NCI-H526 (cell line): ENCODE results near the gene KIF18B.
"Not testable (repeated sequence)": the region's sequence is repeated elsewhere in the genome, so short reads cannot be mapped to it uniquely, and the experiment has no call there.

Experiments
- DNase-seq, 2 experiments: peaks; one replicate each; lab custom pipeline; 2025; lab: John Stamatoyannopoulos, UW

Gene KIF18B

GRCh38 chr17:44969144-44969780, 21.7 kb upstream of the KIF18B start:
- no peak for DNase-seq

- DNase-seq = peak; percentile 66 to 98
Measured at GRCh38 chr17:44968225-44969143, 20.9 kb upstream of the KIF18B start, which contains the start of gene C1QL1. Gene C1QL1, minus strand, starts transcription at chr17:44968303. Its CDS starts 255 bp downstream, at chr17:44968048.

- DNase-seq = no peak
Measured at GRCh38 chr17:44967907-44968224, 20.3 kb upstream of the KIF18B start.

GRCh38 chr17:44967026-44967906, 19.7 kb upstream of the KIF18B start:
- no peak for DNase-seq

GRCh38 chr17:44966348-44967025, 18.9 kb upstream of the KIF18B start:
- DNase-seq = no peak

- no peak for DNase-seq
Measured at GRCh38 chr17:44965481-44966234, 18.1 kb upstream of the KIF18B start.

- peak; percentile 21 to 56 for DNase-seq
Measured at GRCh38 chr17:44961921-44962350, 14.4 kb upstream of the KIF18B start.

GRCh38 chr17:44960691-44961090, 13.1 kb upstream of the KIF18B start:
- DNase-seq = no peak

- DNase-seq = no peak
Measured at GRCh38 chr17:44959821-44960531, 12.4 kb upstream of the KIF18B start.

- no peak for DNase-seq
Measured at GRCh38 chr17:44956998-44957981, 9.7 kb upstream of the KIF18B start.

GRCh38 chr17:44955674-44956425, 8.3 kb upstream of the KIF18B start:
- DNase-seq = no peak

- DNase-seq = no peak
Measured at GRCh38 chr17:44952946-44953475, 5.4 kb upstream of the KIF18B start.

GRCh38 chr17:44948315-44948795, 782 bp upstream of the KIF18B start:
- no peak for DNase-seq

- not testable (repeated sequence) for DNase-seq
Measured at GRCh38 chr17:44945652-44946051, 1.9 kb downstream of the KIF18B start.

- no peak for DNase-seq
Measured at GRCh38 chr17:44942456-44942855, 5.1 kb downstream of the KIF18B start.

GRCh38 chr17:44941712-44942331, 5.8 kb downstream of the KIF18B start:
- no peak for DNase-seq

GRCh38 chr17:44940768-44941167, 6.8 kb downstream of the KIF18B start:
- DNase-seq = no peak
